Heart right ventricle (tissue), 16 donors: ENCODE results near the gene PYGM. TPM values are rescaled to one million over a fixed set of nuclear protein-coding genes. Genes with fewer than 3 reads are reported as not detected.

Experiments
- ATAC-seq, 8 donors: fragments of 200-7000 bp; cut with Tn5 transposase; one replicate each; pipeline ENCODE4 v1.9.1; 2020; ENCODE audit warnings: mild to moderate bottlenecking in 8 of 8, moderate library complexity in 8 of 8, moderate number of reproducible peaks in 1 of 8
- DNase-seq, 2 donors: peaks; one replicate each; pipeline ENCODE4 v3.0.0-alpha.2; 2020
- H3K27ac ChIP-seq, 10 donors: fragments of 200-600 bp; sonication (generic) in 2 of 10; one replicate each; pipeline versions ENCODE4 v1.5.0 to v1.8.0; 2020 to 2022; ENCODE audit warnings: mild to moderate bottlenecking in 3 of 10
- H3K27me3 ChIP-seq, 7 donors: fragments of 200-600 bp; one replicate each; pipeline ENCODE4 v1.8.0; 2021 to 2022; ENCODE audit warnings: mild to moderate bottlenecking in 2 of 7
- H3K36me3 ChIP-seq, 9 donors: fragments of 200-600 bp; sonication (generic) in 1 of 9; one replicate each; pipeline versions ENCODE4 v1.5.0 to v1.8.0; 2020 to 2022; ENCODE audit warnings: mild to moderate bottlenecking in 2 of 9
- H3K4me1 ChIP-seq, 9 donors: fragments of 200-600 bp; sonication (generic) in 1 of 9; one replicate each; pipeline versions ENCODE4 v1.5.0 to v1.8.0; 2020 to 2022; ENCODE audit warnings: mild to moderate bottlenecking in 4 of 9
- H3K4me3 ChIP-seq, 10 donors: fragments of 200-600 bp; sonication (generic) in 2 of 10; one replicate each; pipeline versions ENCODE4 v1.5.0 to v1.8.0; 2020 to 2022; ENCODE audit warnings: mild to moderate bottlenecking in 7 of 10, moderate library complexity in 2 of 10
- H3K9me3 ChIP-seq, 11 donors: fragments of 200-600 bp in 10 of 11; sonication (generic) in 2 of 11; one replicate each; pipeline versions ENCODE4 v1.5.0 to v1.8.0; 2013 to 2022; ENCODE audit warnings: mild to moderate bottlenecking in 2 of 11, control low read depth in 1 of 11, moderate library complexity in 1 of 11
- CTCF ChIP-seq, 9 donors: fragments of 200-600 bp; sonication (generic) in 2 of 9; IDR thresholded peaks; one replicate each; pipeline versions ENCODE4 v1.5.0 to v1.8.0; 2021 to 2022; ENCODE audit warnings: antibody characterized with exemption in 9 of 9, mild to moderate bottlenecking in 5 of 9, moderate library complexity in 1 of 9
- WGBS, 2 donors: extraction: QIAGEN DNeasy Blood & Tissue Kit; methylation state at CpG; one replicate each; pipeline ENCODE4 v1.1.7; 2013; ENCODE audit warnings: inconsistent platforms in 1 of 2; 5-methylcytosine and 5-hydroxymethylcytosine counted together
- intact Hi-C, 10 donors: fragments of 100-400 bp; cut with DNase I; formaldehyde crosslinking; loops; one replicate each; pipeline versions ENCODE4 v1.11.1 to v1.14.2; 2022
- polyA plus RNA-seq, 2 donors: library from polyadenylated mRNA; stranded (reverse); fragments of 200-250 nt; gene quantifications; one replicate each; pipeline ENCODE4 v1.2.3, GENCODE V29; 2013
- total RNA-seq, 10 donors: library from RNA; stranded (reverse); fragmentation: NEBNext Ultra II Directional in 3 of 10; extraction: Animal tissue kit (Norgen Biotek cat#: 25700) in 3 of 10; gene quantifications; one replicate each; pipeline versions ENCODE4 v1.2.1 to v1.2.4, GENCODE V29; 2021 to 2023
- donor health status: Arrhythmogenic right ventricular cardiomyopathy.
- donor health status: ischemic (EF 13 %, LVEDD 7.1; RV severe dilation, severe dysfunction).
- donor health status: healthy with polysubstance abuse.
- donor health status: DM: no; HTN: yes; CAD: no.
- donor health status: DM: no; HTN: no; CAD: no.
- donor health status: ischemic (EF 25% LVEDD 6.9; RV normal size, moderate dysfunction).
- donor health status: ischemic (EF 25% LVEDD 5.7; RV mildly dilated, moderate dysfunction).
- donor health status: healthy.
- donor health status: DM: yes; HTN: yes; CAD: no.
- donor health status: Ischemic cardiomyopathy.
- donor health status: ischemic (EF 35%, LVEDD 5.7; RV mildly dilated, moderate dysfunction).
- donor health status: nonischemic (EF 11% LVEDD 7.7; RV severe dilation, severe dysfunction).
- donor health status: DM: yes; HTN: yes; CAD: no.
- donor health status: PGD.
- donor health status: ischemic (EF 29% LVEDD 5.4; RV normal size, mild dysfunction).
- donor health status: nonischemic (EF 23%, LVEDD 6.1; RV moderate dilation, normal function).

The PYGM gene
- total and polyA plus RNA-seq, 12 donors: 11.3 to 249 (median 115) TPM

GRCh38 chr11:64718780-64719124, 41.0 kb downstream of the PYGM start:
- Histone ChIP-seq H3K4me1 (peaks cover 0 to 6% (median 5%) of the 10 kb centered on the region in 9 donors), H3K36me3 (no peaks in the 10 kb centered on the region), H3K27me3 (peaks cover 6 to 91% (median 86%) of the 10 kb centered on the region in 7 donors), H3K9me3 (no peaks in the 10 kb centered on the region), H3K27ac (no peak overlapping the region), H3K4me3 (no peak overlapping the region)
- intact Hi-C loops: no loop called here
- DNase-seq: no peak
- ATAC-seq: no peak
- no peak for TF ChIP-seq CTCF (IDR thresholded peaks at IDR 0.05)
- WGBS, 2 donors: 72 to 77% methylated on average over 3 to 4 of the region's 4 CpGs

GRCh38 chr11:64718084-64718779, 41.5 kb downstream of the PYGM start:
- H3K4me1 ChIP-seq: peaks cover 0 to 1% (median under 1%) of the 10 kb centered on the region in 9 donors
- H3K27ac ChIP-seq: no peak overlapping the region
- TF ChIP-seq CTCF (IDR thresholded peaks at IDR 0.05): no peak
- 80 to 81% methylated on average over 15 of the region's 15 CpGs for WGBS, 2 donors
- no peak for ATAC-seq
- no peak for DNase-seq
- H3K27me3 ChIP-seq: peaks cover 8 to 96% (median 88%) of the 10 kb centered on the region in 7 donors
- intact Hi-C loops: no loop called here
- H3K9me3 ChIP-seq: no peaks in the 10 kb centered on the region
- H3K36me3 ChIP-seq: no peaks in the 10 kb centered on the region
- H3K4me3 ChIP-seq: no peak overlapping the region

- intact Hi-C loops: no loop called here
- no peak overlapping the region for H3K27ac ChIP-seq
- no peak for DNase-seq
- H3K27me3 ChIP-seq: peaks cover 18 to 100% (median 97%) of the 10 kb centered on the region in 7 donors
- peaks cover 0 to 5% (median 0%) of the 10 kb centered on the region in 9 donors for H3K4me1 ChIP-seq
- H3K4me3 ChIP-seq: no peak overlapping the region
- 64 to 72% methylated on average over 4 of the region's 4 CpGs for WGBS, 2 donors
- no peak for TF ChIP-seq CTCF (IDR thresholded peaks at IDR 0.05)
- no peaks in the 10 kb centered on the region for H3K36me3 ChIP-seq
- no peak for ATAC-seq
- no peaks in the 10 kb centered on the region for H3K9me3 ChIP-seq
Observed at GRCh38 chr11:64717268-64717578, 42.6 kb downstream of the PYGM start.

GRCh38 chr11:64716473-64717267, 43.1 kb downstream of the PYGM start:
- 41 to 45% methylated on average over 21 of the region's 21 CpGs for WGBS, 2 donors
- TF ChIP-seq CTCF (IDR thresholded peaks at IDR 0.05): no peak
- no peaks in the 10 kb centered on the region for H3K36me3 ChIP-seq
- peaks cover 23 to 100% (median 98%) of the 10 kb centered on the region in 7 donors for H3K27me3 ChIP-seq
- H3K27ac ChIP-seq: no peak overlapping the region
- ATAC-seq (no peak), DNase-seq (no peak)
- intact Hi-C loops: no loop called here
- no peak overlapping the region for H3K4me3 ChIP-seq
- no peaks in the 10 kb centered on the region for H3K9me3 ChIP-seq
- H3K4me1 ChIP-seq: peaks cover 0 to 6% (median 0%) of the 10 kb centered on the region in 9 donors
